ENCODE results near the gene TASL.
"Not testable (repeated sequence)": the region's sequence is repeated elsewhere in the genome, so short reads cannot be mapped to it uniquely, and the experiment has no call there.

TASL gene

GRCh38 chrX:30573125-30573524 lies 4.4 kb downstream of the TASL start:
- DNase-seq = no peak

- no peak for DNase-seq
Observed at GRCh38 chrX:30572678-30573077, 4.9 kb downstream of the TASL start.

- DNase-seq = no peak
Observed at GRCh38 chrX:30572004-30572403, 5.6 kb downstream of the TASL start.

- peak; percentile 11 for DNase-seq
Observed at GRCh38 chrX:30570505-30570904, 7.1 kb downstream of the TASL start.

GRCh38 chrX:30568136-30568535 lies 9.4 kb downstream of the TASL start:
- DNase-seq = no peak

GRCh38 chrX:30563070-30563469 lies 14.5 kb downstream of the TASL start:
- DNase-seq = not testable (repeated sequence)

- no peak for DNase-seq
Observed at GRCh38 chrX:30561191-30561590, 16.4 kb downstream of the TASL start.

GRCh38 chrX:30538271-30538670 lies 39.3 kb downstream of the TASL start:
- DNase-seq = no peak

GRCh38 chrX:30533835-30534234 lies 43.7 kb downstream of the TASL start:
- no peak for DNase-seq

GRCh38 chrX:30533266-30533665 lies 44.3 kb downstream of the TASL start:
- no peak for DNase-seq

GRCh38 chrX:30530606-30531005 lies 47.0 kb downstream of the TASL start:
- DNase-seq = no peak

GRCh38 chrX:30525732-30526131 lies 51.8 kb downstream of the TASL start:
- no peak for DNase-seq

- DNase-seq = no peak
Observed at GRCh38 chrX:30521440-30522182, 56.0 kb downstream of the TASL start.

GRCh38 chrX:30513284-30513683 lies 64.3 kb downstream of the TASL start:
- no peak for DNase-seq

Measured in retina (tissue), 1 donor.